ENCODE measurements around the gene NEURL1B. TPM values are rescaled to one million over a fixed set of nuclear protein-coding genes. Genes with fewer than 3 reads are reported as not detected.

Gene NEURL1B
- polyA plus RNA-seq, 2 of the 4 experiments (the other 2 are of a cell fraction) = 0.89 to 2.1 TPM

- no peak for TF ChIP-seq PBX3 (IDR thresholded peaks at IDR 0.05)
- no peak for TF ChIP-seq HES2 (IDR thresholded peaks at IDR 0.05)
- TF ChIP-seq TFCP2L1 (CRISPR knock-in tag; IDR thresholded peaks at IDR 0.05) = no peak
- TF ChIP-seq BHLHE40 (IDR thresholded peaks at IDR 0.05; ENCODE audit: low read depth, low read length) = no peak
- no peak for TF ChIP-seq RARB (CRISPR knock-in tag; IDR thresholded peaks at IDR 0.05)
- TF ChIP-seq JUN (IDR thresholded peaks at IDR 0.05) = no peak
- TF ChIP-seq HEYL (CRISPR knock-in tag; IDR thresholded peaks at IDR 0.05) = no peak
- no peak for TF ChIP-seq ZNF302 (CRISPR knock-in tag; IDR thresholded peaks at IDR 0.05)
- no peak for TF ChIP-seq TP53 (CRISPR knock-in tag; IDR thresholded peaks at IDR 0.05)
- no peak for TF ChIP-seq ESRRA (IDR thresholded peaks at IDR 0.05; ENCODE audit: borderline replicate concordance, low read length)
- no peak for TF ChIP-seq BCL3 (IDR thresholded peaks at IDR 0.05)
- no peak for TF ChIP-seq SREBF2 (IDR thresholded peaks at IDR 0.05)
- TF ChIP-seq KDM1A (IDR thresholded peaks at IDR 0.05; ENCODE audit: low read depth) = no peak
- TF ChIP-seq SMC3 (IDR thresholded peaks at IDR 0.05) = no peak
- no peak for TF ChIP-seq POLR2AphosphoS2 (conservative IDR thresholded peaks at IDR 0.05; ENCODE audit: low read length)
- TF ChIP-seq HOXB13 (CRISPR knock-in tag; IDR thresholded peaks at IDR 0.05; ENCODE audit: low read depth) = no peak
- no peak for TF ChIP-seq HDAC2 (IDR thresholded peaks at IDR 0.05)
- no peak for TF ChIP-seq MAFK (IDR thresholded peaks at IDR 0.05; ENCODE audit: partially characterized antibody)
- no peak for TF ChIP-seq HOXA7 (CRISPR knock-in tag; IDR thresholded peaks at IDR 0.05)
- no peak for TF ChIP-seq CBX2 (IDR thresholded peaks at IDR 0.05; ENCODE audit: borderline replicate concordance, low read depth)
- H3K27ac ChIP-seq = peak overlapping the region in 1 of 2 experiments; percentile 81; a peak in 1 of 6 replicates
- H3K4me2 ChIP-seq = no peak overlapping the region
- no peak overlapping the region for H3K4me3 ChIP-seq
- POLR2A ChIA-PET = no interaction called here
- CTCF ChIA-PET = interaction anchor here (0.7 to 6.5 kb wide), 33 partner anchors 10 to 619 kb away, joined by 3 to 198 read pairs (median 6); partner anchors contain the start of gene NEURL1B
- FAIRE-seq (no peak), DNase-seq (ENCODE audit: low read depth in 1 of 2, low spot score in 1 of 2) (no peak), ATAC-seq (no peak)
- no peaks in the 10 kb centered on the region for H3K9me3 ChIP-seq
- 93% methylated on average over 11 of the region's 20 CpGs for whole genome bisulfite sequencing (ENCODE audit: missing lambda C conversion rate)
- H3K4me1 ChIP-seq = peaks cover 8% of the 10 kb centered on the region; the same call in 2 of the 3 replicates
These were observed 55.2 kb downstream of the NEURL1B start for GRCh38 chr5:172696171-172696849.

- H3K4me1 ChIP-seq = peaks cover 8% of the 10 kb centered on the region; the same call in 2 of the 3 replicates
- CTCF ChIA-PET = interaction anchor here (0.5 to 6.5 kb wide), 79 partner anchors 9 to 1663 kb away, joined by 3 to 198 read pairs (median 4); partner anchors contain the start of gene NEURL1B
- WGBS (ENCODE audit: missing lambda C conversion rate) = 22% methylated on average over 24 of the region's 36 CpGs
- ATAC-seq (peak; percentile 83 to 90), DNase-seq (ENCODE audit: low read depth in 1 of 2, low spot score in 1 of 2) (peak; percentile 80 to 84), FAIRE-seq (no peak)
- H3K4me2 ChIP-seq = peak overlapping the region; percentile 91
- TF ChIP-seq RAD21 (conservative IDR thresholded peaks at IDR 0.05 in 1 of 2, IDR thresholded peaks at IDR 0.05 in 1 of 2) = peak; percentile 98 to 99
- TF ChIP-seq CTCF (IDR thresholded peaks at IDR 0.05) = peak; percentile 92
- TF ChIP-seq POLR2A (IDR thresholded peaks at IDR 0.05; ENCODE audit: low read length) = no peak
- no peak for TF ChIP-seq NFE2L2 (conservative IDR thresholded peaks at IDR 0.05; ENCODE audit: low read length)
- TF ChIP-seq MAFK (IDR thresholded peaks at IDR 0.05; ENCODE audit: partially characterized antibody) = no peak
- TF ChIP-seq EHMT2 (IDR thresholded peaks at IDR 0.05; ENCODE audit: low read depth) = no peak
- no peak for TF ChIP-seq ZNF302 (CRISPR knock-in tag; IDR thresholded peaks at IDR 0.05)
- TF ChIP-seq SMC3 (IDR thresholded peaks at IDR 0.05) = peak; percentile 97
- POLR2A ChIA-PET = interaction anchor here (1.3 kb wide), 1 partner anchor 10 kb away, joined by 3 read pairs; no protein-coding TSS in a partner anchor
- H3K4me3 ChIP-seq = peak overlapping the region; percentile 43
- peak overlapping the region; percentile 67 to 81 for H3K27ac ChIP-seq
- no peaks in the 10 kb centered on the region for H3K9me3 ChIP-seq
These were observed 56.4 kb downstream of the NEURL1B start for GRCh38 chr5:172697123-172698121.

Measured in A549 (cell line).